Hippocampal formation (tissue), 2 donors: Measurements from ENCODE around the gene GPR15.

Experiments used
- DNase-seq, 2 donors: peaks; one replicate each; lab custom pipeline; 2025; lab: John Stamatoyannopoulos, UW

GPR15 gene

GRCh38 chr3:98530676-98531075 lies 1.1 kb upstream of the GPR15 start:
- no peak for DNase-seq

- no peak for DNase-seq
These were observed 478 bp downstream of the GPR15 start for GRCh38 chr3:98532275-98532637.

- DNase-seq = no peak
These were observed 1.2 kb downstream of the GPR15 start for GRCh38 chr3:98532709-98533571.

- DNase-seq = no peak
These were observed 2.4 kb downstream of the GPR15 start for GRCh38 chr3:98534168-98534567.

GRCh38 chr3:98534734-98535133 lies 3.0 kb downstream of the GPR15 start:
- no peak for DNase-seq

GRCh38 chr3:98536456-98537017 lies 4.8 kb downstream of the GPR15 start:
- DNase-seq = no peak

- DNase-seq = no peak
These were observed 8.6 kb downstream of the GPR15 start for GRCh38 chr3:98540346-98540745.

- DNase-seq = no peak
These were observed 9.9 kb downstream of the GPR15 start for GRCh38 chr3:98541695-98542094.

- no peak for DNase-seq
These were observed 10.8 kb downstream of the GPR15 start for GRCh38 chr3:98542623-98543022.

- no peak for DNase-seq
These were observed 14.2 kb downstream of the GPR15 start for GRCh38 chr3:98545940-98546339.

- no peak for DNase-seq
These were observed 16.8 kb downstream of the GPR15 start for GRCh38 chr3:98548544-98548943.

GRCh38 chr3:98550833-98551232 lies 19.1 kb downstream of the GPR15 start:
- DNase-seq = no peak

GRCh38 chr3:98551236-98551635 lies 19.5 kb downstream of the GPR15 start:
- DNase-seq = no peak

GRCh38 chr3:98551754-98552153 lies 20.0 kb downstream of the GPR15 start:
- no peak for DNase-seq

- DNase-seq = no peak
These were observed 20.6 kb downstream of the GPR15 start for GRCh38 chr3:98552232-98553020.

GRCh38 chr3:98553021-98553563 lies 21.3 kb downstream of the GPR15 start:
- DNase-seq = no peak

GRCh38 chr3:98553753-98554152 lies 22.0 kb downstream of the GPR15 start:
- DNase-seq = no peak

- DNase-seq = no peak
These were observed 22.8 kb downstream of the GPR15 start for GRCh38 chr3:98554580-98554979.

GRCh38 chr3:98555025-98555379 lies 23.2 kb downstream of the GPR15 start:
- no peak for DNase-seq

- DNase-seq = no peak
These were observed 24.7 kb downstream of the GPR15 start for GRCh38 chr3:98556164-98557130.

- no peak for DNase-seq
These were observed 25.7 kb downstream of the GPR15 start for GRCh38 chr3:98557324-98558010.
